ENCODE results near the gene ATP6V1D.
"Not testable (repeated sequence)": the region's sequence is repeated elsewhere in the genome, so short reads cannot be mapped to it uniquely, and the experiment has no call there.

The ATP6V1D gene

DNA sequence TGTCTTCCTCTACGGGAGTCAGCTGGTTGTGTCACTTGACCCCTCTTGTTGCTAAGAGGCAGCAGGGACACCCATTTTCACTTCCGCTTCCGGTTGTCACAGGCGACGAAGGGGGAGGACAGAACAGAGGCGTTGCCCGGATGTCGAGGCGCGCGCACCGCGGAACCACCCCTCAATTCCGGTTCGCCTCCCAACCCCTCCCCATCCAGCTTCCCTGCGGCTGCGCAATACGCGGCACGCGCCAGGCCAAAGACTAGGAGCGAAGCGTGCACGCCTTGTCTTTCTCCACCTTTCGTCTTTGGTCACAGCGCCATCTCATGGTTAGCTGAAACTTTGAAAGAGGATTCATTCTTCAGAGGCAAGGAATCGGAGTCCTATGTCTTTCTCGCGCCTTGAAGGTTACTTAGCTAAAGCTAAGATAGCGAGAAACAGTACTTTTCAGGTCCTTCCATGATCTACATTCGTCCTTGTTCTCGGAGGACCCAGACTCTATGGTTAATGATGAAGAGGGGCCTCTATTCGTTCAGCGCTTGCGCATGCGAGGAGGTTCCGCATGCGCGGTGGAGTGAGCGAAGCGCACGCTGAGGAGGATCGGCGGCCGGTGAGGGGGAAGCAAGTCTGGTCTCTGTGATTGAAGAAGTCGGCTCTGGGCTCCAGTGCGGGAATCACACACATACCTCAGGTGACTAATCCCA, at the start of gene ATP6V1D, which contains the start of gene EIF2S1:
TSS of gene ATP6V1D (minus strand) at position 30 of the 695 bp plus-strand sequence. CDS start 106 bp downstream, outside the sequence.
TSS of gene EIF2S1 (plus strand) at position 554 of the 695 bp plus-strand sequence. CDS start 4,440 bp downstream, outside the sequence.
- DNase-seq (ENCODE audit: extremely low read depth, insufficient read length) = peak; percentile 100
- TF ChIP-seq, protein P1, sequence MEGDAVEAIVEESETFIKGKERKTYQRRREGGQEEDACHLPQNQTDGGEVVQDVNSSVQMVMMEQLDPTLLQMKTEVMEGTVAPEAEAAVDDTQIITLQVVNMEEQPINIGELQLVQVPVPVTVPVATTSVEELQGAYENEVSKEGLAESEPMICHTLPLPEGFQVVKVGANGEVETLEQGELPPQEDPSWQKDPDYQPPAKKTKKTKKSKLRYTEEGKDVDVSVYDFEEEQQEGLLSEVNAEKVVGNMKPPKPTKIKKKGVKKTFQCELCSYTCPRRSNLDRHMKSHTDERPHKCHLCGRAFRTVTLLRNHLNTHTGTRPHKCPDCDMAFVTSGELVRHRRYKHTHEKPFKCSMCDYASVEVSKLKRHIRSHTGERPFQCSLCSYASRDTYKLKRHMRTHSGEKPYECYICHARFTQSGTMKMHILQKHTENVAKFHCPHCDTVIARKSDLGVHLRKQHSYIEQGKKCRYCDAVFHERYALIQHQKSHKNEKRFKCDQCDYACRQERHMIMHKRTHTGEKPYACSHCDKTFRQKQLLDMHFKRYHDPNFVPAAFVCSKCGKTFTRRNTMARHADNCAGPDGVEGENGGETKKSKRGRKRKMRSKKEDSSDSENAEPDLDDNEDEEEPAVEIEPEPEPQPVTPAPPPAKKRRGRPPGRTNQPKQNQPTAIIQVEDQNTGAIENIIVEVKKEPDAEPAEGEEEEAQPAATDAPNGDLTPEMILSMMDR (IDR thresholded peaks at IDR 0.05; ENCODE audit: insufficient read depth, low read length, poor library complexity, severe bottlenecking) = peak; percentile 97
- H3K36me3 ChIP-seq (ENCODE audit: control insufficient read depth, insufficient read depth, low read length) = no peaks in the 10 kb centered on the region; the same call in 1 of the 2 replicates
- H3K4me3 ChIP-seq (replicated peaks; ENCODE audit: low read depth, low read length) = peak within 1 kb of the TSS; percentile 98
- no peaks in the 10 kb centered on the region for H3K27me3 ChIP-seq (replicated peaks; ENCODE audit: control insufficient read depth, insufficient read depth, low read length)

DNA sequence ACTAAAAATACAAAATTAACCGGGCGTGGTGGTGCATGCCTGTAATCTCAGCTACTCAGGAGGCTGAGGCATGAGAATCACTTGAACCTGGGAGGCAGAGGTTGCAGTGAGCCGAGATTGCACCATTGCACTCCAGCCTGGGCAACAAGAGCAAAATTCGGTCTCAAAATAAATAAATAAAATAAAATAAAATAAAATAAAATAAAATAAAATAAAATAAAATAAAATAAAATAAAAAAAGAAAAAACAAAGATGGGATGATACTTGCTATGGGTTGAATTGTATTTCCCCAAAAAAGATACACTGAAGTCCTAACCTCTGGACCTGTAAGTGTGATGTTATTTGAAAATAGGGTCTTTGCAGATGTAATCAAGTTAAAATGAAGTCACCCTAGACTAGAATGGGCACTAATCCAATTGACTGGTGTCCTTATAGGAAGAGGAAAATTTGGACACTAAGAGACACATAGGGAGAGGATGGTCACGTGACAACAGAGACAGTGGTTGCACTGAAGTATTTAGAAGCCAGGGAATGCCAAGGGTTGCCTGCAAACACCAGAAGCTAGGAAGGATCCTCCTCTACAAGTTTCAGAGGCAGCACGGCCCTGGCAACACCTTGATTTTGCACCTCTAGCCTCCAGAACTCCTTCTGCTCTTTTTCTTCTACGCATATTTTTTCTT, 48.7 kb upstream of the ATP6V1D start:
- not testable (repeated sequence) for H3K36me3 ChIP-seq (ENCODE audit: control insufficient read depth, insufficient read depth, low read length); H3K27me3 ChIP-seq (replicated peaks; ENCODE audit: control insufficient read depth, insufficient read depth, low read length); H3K4me3 ChIP-seq (replicated peaks; ENCODE audit: low read depth, low read length); DNase-seq (ENCODE audit: extremely low read depth, insufficient read length)

DNA sequence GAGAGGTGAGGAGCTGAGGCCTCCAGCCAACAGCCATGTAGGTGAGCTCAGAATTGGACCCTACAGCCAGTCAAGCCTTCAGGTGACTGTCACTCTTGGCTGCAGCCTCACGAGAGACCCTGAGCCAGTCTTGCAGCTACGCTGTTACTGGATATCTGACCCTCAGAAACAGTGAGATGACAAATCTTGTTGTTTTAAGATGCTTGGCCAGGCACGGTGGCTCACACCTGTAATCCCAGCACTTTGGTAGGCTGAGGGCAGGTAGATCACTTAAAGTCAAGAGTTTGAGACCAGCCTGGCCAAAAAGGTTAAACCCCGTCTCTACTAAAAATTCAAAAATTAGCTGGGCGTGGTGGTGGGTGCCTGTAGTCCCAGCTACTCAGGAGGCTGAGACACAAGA, 46.2 kb upstream of the ATP6V1D start:
- TF ChIP-seq, protein P1 (IDR thresholded peaks at IDR 0.05; ENCODE audit: insufficient read depth, low read length, poor library complexity, severe bottlenecking) = no peak
- H3K27me3 ChIP-seq (replicated peaks; ENCODE audit: control insufficient read depth, insufficient read depth, low read length) = no peaks in the 10 kb centered on the region
- no peak for DNase-seq (ENCODE audit: extremely low read depth, insufficient read length)
- H3K36me3 ChIP-seq (ENCODE audit: control insufficient read depth, insufficient read depth, low read length) = no peaks in the 10 kb centered on the region
- no peak overlapping the region for H3K4me3 ChIP-seq (replicated peaks; ENCODE audit: low read depth, low read length)

DNA sequence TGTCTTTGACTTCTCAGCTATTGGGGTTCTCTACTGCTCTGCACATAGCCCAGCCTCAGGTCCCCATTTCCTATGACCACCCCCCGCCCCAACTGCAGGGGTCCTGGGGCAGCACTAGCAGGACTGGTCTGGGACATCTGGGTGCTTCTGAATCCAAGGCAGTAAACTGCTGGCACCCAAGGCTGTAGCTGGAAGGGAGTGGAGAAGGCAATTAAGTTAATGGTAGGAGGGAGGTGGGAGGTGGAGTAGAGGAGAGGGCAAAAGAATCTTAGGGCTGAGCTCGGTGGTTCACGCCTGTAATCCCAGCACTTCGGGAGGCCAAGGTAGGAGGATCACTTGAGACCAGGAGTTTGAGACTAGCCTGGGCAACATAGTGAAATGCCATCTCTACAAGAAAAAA, 40.8 kb upstream of the ATP6V1D start:
- DNase-seq (ENCODE audit: extremely low read depth, insufficient read length) = no peak
- Histone ChIP-seq H3K36me3 (ENCODE audit: control insufficient read depth, insufficient read depth, low read length) (no peaks in the 10 kb centered on the region), H3K27me3 (replicated peaks; ENCODE audit: control insufficient read depth, insufficient read depth, low read length) (peaks cover 1% of the 10 kb centered on the region), H3K4me3 (replicated peaks; ENCODE audit: low read depth, low read length) (no peak overlapping the region)
- TF ChIP-seq, protein P1 (IDR thresholded peaks at IDR 0.05; ENCODE audit: insufficient read depth, low read length, poor library complexity, severe bottlenecking) = no peak

DNA sequence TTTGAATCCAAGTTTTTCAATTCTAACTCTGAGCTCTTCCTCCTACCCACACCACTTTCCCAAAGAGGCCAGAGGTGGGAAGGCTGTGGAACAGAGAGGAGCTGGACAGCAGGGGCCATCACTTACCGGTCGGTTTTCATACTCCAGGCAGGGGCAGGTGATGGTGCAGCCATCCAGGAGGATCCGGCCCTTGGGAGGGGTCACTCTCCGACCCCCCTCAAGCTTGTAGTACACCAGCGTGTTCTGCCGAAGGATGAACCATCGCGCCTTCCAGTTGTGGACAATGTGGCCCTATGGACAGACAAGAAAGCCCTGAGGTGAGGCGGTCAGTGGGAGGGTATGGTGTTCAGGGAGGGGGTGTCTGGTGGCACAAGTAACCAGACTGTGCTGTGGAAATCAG, 37.9 kb upstream of the ATP6V1D start:
- Histone ChIP-seq H3K36me3 (ENCODE audit: control insufficient read depth, insufficient read depth, low read length) (no peaks in the 10 kb centered on the region), H3K27me3 (replicated peaks; ENCODE audit: control insufficient read depth, insufficient read depth, low read length) (peaks cover 1% of the 10 kb centered on the region), H3K4me3 (replicated peaks; ENCODE audit: low read depth, low read length) (no peak overlapping the region)
- DNase-seq (ENCODE audit: extremely low read depth, insufficient read length) = no peak
- TF ChIP-seq, protein P1 (IDR thresholded peaks at IDR 0.05; ENCODE audit: insufficient read depth, low read length, poor library complexity, severe bottlenecking) = no peak

DNA sequence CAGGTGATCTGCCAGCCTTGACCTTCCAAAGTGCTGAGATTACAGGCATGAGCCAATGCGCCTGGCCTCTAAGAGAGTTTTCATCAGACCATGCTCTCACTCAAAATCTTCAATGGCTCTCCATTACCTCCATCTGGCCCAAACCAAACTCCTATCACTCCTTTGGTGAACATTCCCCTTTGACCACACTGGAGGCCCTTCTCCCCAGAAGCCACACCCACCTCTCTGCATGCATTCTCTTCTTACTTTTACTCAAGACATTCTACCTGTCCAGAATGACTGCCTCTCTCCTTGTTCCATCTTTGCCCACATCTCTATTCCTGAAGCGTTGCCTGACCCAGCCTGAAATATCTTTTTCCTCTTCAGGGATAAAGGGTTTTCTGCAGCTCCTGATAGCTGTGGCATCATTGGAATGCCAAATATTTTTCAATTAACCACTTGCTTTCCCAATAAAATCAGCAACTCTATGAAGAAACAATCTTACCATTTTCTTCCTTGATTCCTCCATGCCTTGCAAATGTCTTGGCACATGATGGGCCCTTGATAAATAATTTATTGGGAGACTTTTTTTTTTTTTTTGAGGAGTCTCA, 36.9 kb upstream of the ATP6V1D start:
- H3K27me3 ChIP-seq (replicated peaks; ENCODE audit: control insufficient read depth, insufficient read depth, low read length) = peaks cover 1% of the 10 kb centered on the region
- no peak overlapping the region for H3K4me3 ChIP-seq (replicated peaks; ENCODE audit: low read depth, low read length)
- no peaks in the 10 kb centered on the region for H3K36me3 ChIP-seq (ENCODE audit: control insufficient read depth, insufficient read depth, low read length)
- no peak for DNase-seq (ENCODE audit: extremely low read depth, insufficient read length)
- TF ChIP-seq, protein P1 (IDR thresholded peaks at IDR 0.05; ENCODE audit: insufficient read depth, low read length, poor library complexity, severe bottlenecking) = no peak

All from GM06990 (cell line).